HCT116 (cell line): ENCODE results near the gene GRK5. TPM values are rescaled to one million over a fixed set of nuclear protein-coding genes. Genes with fewer than 3 reads are reported as not detected.

ENCODE experiments used
- ATAC-seq: fragments of 200-7000 bp; cut with Tn5 transposase; 2 replicates; pipeline ENCODE4 v1.9.1; 2020; ENCODE audit warnings: mild to moderate bottlenecking, moderate library complexity
- BruUV-seq: library from RNA; stranded (reverse); fragments of 400-500 nt; replicated peaks from 2 replicates; lab custom pipeline; 2021; lab: Mats Ljungman, UMichigan
- CTCF ChIA-PET: fragments of 300-600 bp; sonication (Branson Sonifier 250); formaldehyde crosslinking; loops from one replicate; lab custom pipeline; 2021; ENCODE audit warnings: antibody characterized with exemption; lab: Charles Lee
- POLR2A ChIA-PET: fragments of 300-600, 350-600 bp; sonication (Branson Sonifier 250); formaldehyde crosslinking; loops from one replicate; lab custom pipeline; 2021; ENCODE audit warnings: antibody characterized with exemption; lab: Charles Lee
- RAD21 ChIA-PET, 2 experiments: fragments of 300-600 bp; sonication (Branson Sonifier 250); formaldehyde crosslinking; loops; one replicate each; lab custom pipeline; 2023; ENCODE audit warnings: low total read pairs in 2 of 2; ENCODE audit not compliant: uncharacterized antibody in 2 of 2, unreplicated experiment in 2 of 2, low non-redundant PET in 1 of 2; lab: Charles Lee
- DNase-seq: peaks from one replicate; pipeline ENCODE4 v3.0.0-alpha.2; 2010; ENCODE audit warnings: low read depth, low spot score
- H2AFZ ChIP-seq: fragments of 200-600 bp; shearing (Covaris generic), sonication (generic); 2 replicates; pipeline ENCODE4 v1.6.1; 2017; ENCODE audit warnings: low read depth, mixed run types, mixed read lengths, antibody characterized with exemption, low read length; ENCODE audit not compliant: poor library complexity, severe bottlenecking
- H3K27ac ChIP-seq: 2 replicates; pipeline ENCODE4 v1.5.1; 2012; ENCODE audit warnings: low read depth, low read length
- H3K27me3 ChIP-seq: fragments of 200-600 bp; sonication (generic); 2 replicates; pipeline ENCODE4 v1.6.1; 2016; ENCODE audit warnings: mixed run types, low read length, mixed read lengths; ENCODE audit not compliant: insufficient read depth
- H3K36me3 ChIP-seq, 2 experiments: fragments of 200-500 bp in 1 of 2; fragments of 200-600 bp in 1 of 2; sonication (Bioruptor generic) in 1 of 2; sonication (generic) in 1 of 2; 2 replicates each; pipeline versions ENCODE4 v1.5.1 to v1.6.1; 2014 to 2016; ENCODE audit warnings: low read length in 2 of 2, inconsistent platforms in 1 of 2, mixed read lengths in 1 of 2, mixed run types in 1 of 2; ENCODE audit not compliant: insufficient read depth in 2 of 2, control insufficient read depth in 1 of 2
- H3K4me1 ChIP-seq, 2 experiments: fragments of 200-600 bp in 1 of 2; sonication (generic) in 1 of 2; 2 replicates each; pipeline versions ENCODE4 v1.5.1 to v1.6.1; 2012 to 2017; ENCODE audit warnings: low read length in 2 of 2, inconsistent platforms in 1 of 2, mild to moderate bottlenecking in 1 of 2, mixed read lengths in 1 of 2, mixed run types in 1 of 2, moderate library complexity in 1 of 2; ENCODE audit not compliant: insufficient read depth in 2 of 2, control insufficient read depth in 1 of 2
- H3K4me2 ChIP-seq: fragments of 200-600 bp; sonication (generic); 2 replicates; pipeline ENCODE4 v1.6.1; 2017; ENCODE audit warnings: mixed run types, low read length, mixed read lengths
- H3K4me3 ChIP-seq, 2 experiments: fragments of 200-600 bp in 1 of 2; sonication (generic) in 1 of 2; replicated peaks in 1 of 2; 2 replicates each; pipeline ENCODE4 v1.5.1; 2011 to 2016; ENCODE audit warnings: low read length in 2 of 2, control low read depth in 1 of 2, low read depth in 1 of 2, mild to moderate bottlenecking in 1 of 2, mixed read lengths in 1 of 2, mixed run types in 1 of 2
- H3K79me2 ChIP-seq: fragments of 200-600 bp; sonication (generic); 2 replicates; pipeline ENCODE4 v1.6.1; 2017; ENCODE audit warnings: mild to moderate bottlenecking, mixed run types, low read length, moderate library complexity, mixed read lengths; ENCODE audit not compliant: insufficient read depth
- H3K9ac ChIP-seq: fragments of 200-600 bp; sonication (generic); 2 replicates; pipeline ENCODE4 v1.6.1; 2016; ENCODE audit warnings: low read length, mixed read lengths
- H3K9me2 ChIP-seq: fragments of 200-600 bp; sonication (generic), shearing (Covaris generic); 2 replicates; pipeline ENCODE4 v1.6.1; 2017; ENCODE audit warnings: mixed run types, mild to moderate bottlenecking, moderate library complexity; ENCODE audit not compliant: insufficient read depth
- H3K9me3 ChIP-seq, 2 experiments: fragments of 200-500 bp in 1 of 2; fragments of 200-600 bp in 1 of 2; sonication (Bioruptor generic) in 1 of 2; sonication (generic) in 1 of 2; 2 replicates each; pipeline ENCODE4 v1.6.1; 2014 to 2017; ENCODE audit warnings: low read length in 2 of 2, mixed read lengths in 2 of 2, inconsistent platforms in 1 of 2, low read depth in 1 of 2, mild to moderate bottlenecking in 1 of 2, mixed run types in 1 of 2, moderate library complexity in 1 of 2; ENCODE audit not compliant: control insufficient read depth in 1 of 2, insufficient read depth in 1 of 2
- H4K20me1 ChIP-seq: fragments of 200-600 bp; sonication (generic), shearing (Covaris generic); 2 replicates; pipeline ENCODE4 v1.6.1; 2017; ENCODE audit warnings: mixed run types, mild to moderate bottlenecking, moderate library complexity; ENCODE audit not compliant: insufficient read depth
- CEBPB ChIP-seq: IDR thresholded peaks from 2 replicates; pipeline ENCODE4 v1.6.1; 2012; ENCODE audit warnings: low read depth
- CTCF ChIP-seq, 3 experiments: fragments of 200-600 bp in 1 of 3; sonication (generic) in 1 of 3; IDR thresholded peaks in 2 of 3; conservative IDR thresholded peaks in 1 of 3; 2 replicates each; pipeline ENCODE4 v1.5.1; 2012 to 2017; ENCODE audit warnings: low read depth in 2 of 3, low read length in 2 of 3, antibody characterized with exemption in 1 of 3, borderline replicate concordance in 1 of 3, control low read depth in 1 of 3, mild to moderate bottlenecking in 1 of 3, mixed read lengths in 1 of 3, mixed run types in 1 of 3, moderate library complexity in 1 of 3; ENCODE audit not compliant: insufficient read depth in 1 of 3
- EGR1 ChIP-seq: IDR thresholded peaks from 2 replicates; pipeline ENCODE4 v1.6.1; 2012; ENCODE audit warnings: low read depth
- EZH2 ChIP-seq: fragments of 200-600 bp; sonication (generic); IDR thresholded peaks from 2 replicates; pipeline ENCODE4 v1.6.1; 2017; ENCODE audit warnings: antibody characterized with exemption, mixed run types
- POLR2A ChIP-seq: IDR thresholded peaks from 2 replicates; pipeline ENCODE4 v1.7.0; 2011; ENCODE audit warnings: borderline replicate concordance; ENCODE audit not compliant: insufficient read depth, insufficient read length; ENCODE audit errors: extremely low read depth
- POLR2AphosphoS5 ChIP-seq: IDR thresholded peaks from 2 replicates; pipeline ENCODE4 v1.6.1; 2011; ENCODE audit warnings: mild to moderate bottlenecking, low read depth, low read length, moderate library complexity
- REST ChIP-seq: IDR thresholded peaks from 2 replicates; pipeline ENCODE4 v1.6.1; 2012; ENCODE audit warnings: low read depth
- SIN3A ChIP-seq: IDR thresholded peaks from 2 replicates; pipeline ENCODE4 v1.6.1; 2012; ENCODE audit warnings: low read depth
- YY1 ChIP-seq: IDR thresholded peaks from 2 replicates; pipeline ENCODE4 v1.6.1; 2011; ENCODE audit warnings: low read length, low read depth, moderate library complexity, mild to moderate bottlenecking; ENCODE audit not compliant: insufficient replicate concordance; ENCODE audit errors: extremely low read depth
- ZNF274 ChIP-seq: fragments of 200-500 bp; sonication (Bioruptor generic); IDR thresholded peaks from 2 replicates; pipeline ENCODE4 v1.6.1; 2014; ENCODE audit warnings: mild to moderate bottlenecking, low read depth, low read length, inconsistent platforms
- intact Hi-C: fragments of 100-400 bp; cut with micrococcal nuclease; formaldehyde crosslinking; loops from 2 replicates; pipeline ENCODE4 v1.10.0; 2022
- total RNA-seq: library from RNA; stranded (reverse); gene quantifications from one replicate; pipeline ENCODE4 v1.2.1, GENCODE V29; 2021; ENCODE audit not compliant: unreplicated experiment

The GRK5 gene
- total RNA-seq, 1 experiment from 2014 or later, result 7.3 TPM

DNA sequence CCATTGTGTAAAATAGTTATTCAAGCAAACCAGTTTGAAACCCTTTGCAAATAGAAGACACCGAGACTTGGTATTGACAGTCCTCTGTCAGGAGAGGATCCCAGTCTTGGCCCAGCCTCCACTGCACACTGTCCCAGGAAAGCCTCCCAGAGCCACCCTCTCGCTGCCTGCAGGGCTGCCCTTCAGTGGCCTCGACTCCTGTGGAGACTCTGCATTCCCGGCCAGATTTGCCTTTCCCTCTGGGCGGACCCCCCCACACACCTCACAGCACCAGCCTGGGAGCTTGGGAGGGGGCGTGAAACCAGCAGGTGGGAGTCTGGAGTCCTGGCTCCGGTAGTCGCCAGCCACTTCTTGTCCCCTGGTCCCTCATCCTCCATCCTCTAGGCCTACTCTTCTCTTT lies 48.7 kb downstream of the GRK5 start (continued):
- TF ChIP-seq CTCF (IDR thresholded peaks at IDR 0.05 in 2 of 3, conservative IDR thresholded peaks at IDR 0.05 in 1 of 3; ENCODE audit: borderline replicate concordance in 1 of 3, insufficient read depth in 1 of 3, low read depth in 2 of 3, low read length in 2 of 3) (no peak), SIN3A (no peak), POLR2AphosphoS5 (no peak), POLR2A (no peak)

DNA sequence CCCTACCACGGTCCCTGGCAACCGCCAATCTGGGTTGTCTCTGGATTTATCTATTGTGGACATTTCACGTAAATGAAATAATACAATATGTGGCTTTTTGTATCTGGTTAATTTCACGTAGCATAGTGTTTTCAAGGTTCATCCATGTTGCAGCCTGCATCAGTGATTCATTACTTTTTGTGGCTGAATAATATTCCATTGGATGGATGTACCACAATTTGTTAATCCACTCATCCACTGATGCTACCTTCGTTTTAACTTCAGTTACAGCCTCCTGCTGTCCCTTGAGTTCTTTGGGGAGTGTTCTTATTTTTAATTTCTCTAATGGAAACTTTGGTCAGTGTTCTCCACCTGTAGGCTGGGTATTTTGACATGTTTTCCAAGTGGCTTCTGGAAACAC lies 49.5 kb downstream of the GRK5 start:
- Histone ChIP-seq H2AFZ (no peak overlapping the region), H3K27ac (no peak overlapping the region), H3K79me2 (no peaks in the 10 kb centered on the region), H3K4me1 (peaks cover 39 to 46% of the 10 kb centered on the region in 2 experiments), H3K36me3 (no peaks in the 10 kb centered on the region), H3K9ac (no peak overlapping the region), H4K20me1 (no peaks in the 10 kb centered on the region), H3K27me3 (no peaks in the 10 kb centered on the region), H3K9me2 (no peaks in the 10 kb centered on the region), H3K9me3 (no peaks in the 10 kb centered on the region), H3K4me3 (no peak overlapping the region), H3K4me2 (no peak overlapping the region)
- intact Hi-C loops, result no loop called here
- ATAC-seq (no peak), DNase-seq (no peak)
- CTCF ChIA-PET, result no interaction called here
- BruUV-seq, result no TSS peak
- RAD21 ChIA-PET, result no interaction called here
- POLR2A ChIA-PET, result no interaction called here
- no peak for TF ChIP-seq CEBPB
- no peak for TF ChIP-seq EGR1
- no peak for TF ChIP-seq REST
- TF ChIP-seq POLR2A, result no peak
- no peak for TF ChIP-seq POLR2AphosphoS5
- no peak for TF ChIP-seq ZNF274
- no peak for TF ChIP-seq CTCF (IDR thresholded peaks at IDR 0.05 in 2 of 3, conservative IDR thresholded peaks at IDR 0.05 in 1 of 3; ENCODE audit: borderline replicate concordance in 1 of 3, insufficient read depth in 1 of 3, low read depth in 2 of 3, low read length in 2 of 3)
- no peak for TF ChIP-seq YY1
- TF ChIP-seq EZH2, result no peak
